T-helper 1 cell (primary cell): Measurements from ENCODE around the gene MYL6B.
A peak's percentile ranks its signal among the peaks of the same experiment; 100 is the strongest.

ENCODE experiments used
- DNase-seq, 5 donors: peaks; one replicate each; pipeline ENCODE4 v3.0.0-alpha.2; 2012 to 2020

The MYL6B gene

DNA sequence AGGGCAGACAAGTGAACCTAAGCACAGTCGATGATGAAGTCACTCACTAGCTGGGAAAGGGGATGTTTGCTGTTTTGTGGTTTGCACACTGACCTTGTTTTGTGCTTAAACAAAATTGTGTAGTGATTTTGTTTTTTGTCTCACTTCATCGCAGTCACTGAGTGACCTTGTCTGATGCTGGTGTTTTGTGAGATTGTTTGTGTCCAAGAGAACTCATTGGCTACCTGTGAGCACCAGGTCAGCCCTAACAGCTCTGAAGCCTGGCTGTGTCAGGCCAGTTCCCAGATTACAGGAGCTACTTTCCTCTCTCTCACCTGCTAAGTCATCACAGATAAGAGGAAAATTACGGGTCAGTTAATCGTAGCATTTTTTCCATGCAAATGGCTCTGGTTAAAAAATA, 28.3 kb upstream of the MYL6B start:
- no peak for DNase-seq

DNA sequence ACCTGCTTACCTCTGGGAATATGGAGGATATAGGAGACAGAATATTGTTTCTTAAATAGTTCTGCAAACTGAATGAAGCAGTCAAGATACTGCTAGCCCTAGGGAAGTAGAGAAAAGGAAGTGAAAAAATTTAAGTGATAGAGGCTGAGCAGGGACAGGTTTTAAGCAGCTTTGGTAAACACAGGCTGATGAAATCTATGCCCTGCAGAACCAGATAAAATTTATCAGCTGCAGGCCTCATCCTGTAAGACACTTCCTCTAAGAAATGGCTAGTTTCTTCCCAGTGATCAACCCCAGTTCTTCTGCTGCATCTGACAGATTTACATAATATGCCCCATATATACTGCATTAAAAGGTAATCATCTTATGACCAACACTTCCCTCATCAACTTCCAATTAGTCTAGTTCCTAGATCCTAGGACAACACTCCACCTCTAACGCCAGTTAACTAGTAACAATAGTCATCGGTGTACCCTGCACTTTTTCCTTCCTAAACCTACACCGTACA, 25.6 kb upstream of the MYL6B start:
- DNase-seq = peak in 1 of 5 donors; percentile 53

DNA sequence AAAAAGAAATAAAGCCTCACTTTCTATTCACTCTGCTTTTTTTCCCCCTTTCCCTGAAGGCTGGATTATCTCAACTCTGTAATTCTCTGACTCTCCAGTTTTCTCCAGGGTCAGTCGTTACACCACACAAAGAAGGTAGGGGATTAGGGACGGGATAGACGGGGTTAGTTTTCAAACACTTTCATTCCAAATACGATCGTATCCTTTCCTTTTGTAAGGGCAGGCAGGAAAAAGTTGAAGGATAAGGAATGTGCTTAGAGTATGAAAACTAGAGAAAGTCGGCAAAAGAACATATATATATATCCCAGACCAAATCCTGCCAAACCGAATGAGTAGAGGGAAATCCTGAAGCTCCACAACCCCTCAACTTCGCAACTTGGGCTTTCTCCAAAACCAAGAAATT, 24.9 kb upstream of the MYL6B start:
- DNase-seq = no peak

DNA sequence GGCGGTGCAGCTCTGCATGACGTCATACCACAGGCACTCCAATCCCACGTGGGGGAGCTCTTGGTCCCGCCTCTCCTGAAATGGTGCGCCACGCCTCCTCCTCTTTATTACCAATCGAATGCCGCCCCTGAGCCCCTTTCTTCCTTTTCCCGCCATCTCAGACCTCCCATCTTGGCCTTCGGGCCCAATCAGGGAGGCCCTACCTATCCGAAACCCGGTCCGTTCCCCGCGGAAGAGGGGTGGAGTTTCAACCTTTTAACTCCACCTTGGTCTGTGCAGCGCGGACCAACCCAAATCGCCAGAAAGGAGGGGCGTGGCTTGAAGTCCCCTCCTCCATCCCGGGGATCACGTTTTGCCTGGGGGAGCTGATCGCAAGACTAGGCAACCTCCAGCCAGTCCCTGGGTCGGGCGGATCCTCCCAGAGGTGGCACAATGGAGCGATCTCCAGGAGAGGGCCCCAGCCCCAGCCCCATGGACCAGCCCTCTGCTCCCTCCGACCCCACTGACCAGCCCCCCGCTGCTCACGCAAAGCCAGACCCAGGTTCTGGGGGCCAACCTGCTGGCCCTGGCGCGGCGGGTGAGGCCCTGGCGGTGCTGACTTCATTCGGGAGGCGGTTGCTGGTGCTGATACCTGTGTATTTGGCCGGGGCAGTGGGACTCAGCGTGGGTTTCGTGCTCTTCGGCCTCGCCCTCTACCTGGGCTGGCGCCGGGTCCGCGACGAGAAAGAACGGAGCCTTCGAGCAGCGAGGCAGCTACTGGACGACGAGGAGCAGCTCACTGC, 24.3 kb upstream of the MYL6B start, which contains the start of gene ESYT1:
ESYT1 (plus strand) TSS at position 380 of the 782 bp plus-strand sequence; CDS start at position 433, 53 bp downstream.
- DNase-seq = peak; percentile 94 to 100 (median 97)

DNA sequence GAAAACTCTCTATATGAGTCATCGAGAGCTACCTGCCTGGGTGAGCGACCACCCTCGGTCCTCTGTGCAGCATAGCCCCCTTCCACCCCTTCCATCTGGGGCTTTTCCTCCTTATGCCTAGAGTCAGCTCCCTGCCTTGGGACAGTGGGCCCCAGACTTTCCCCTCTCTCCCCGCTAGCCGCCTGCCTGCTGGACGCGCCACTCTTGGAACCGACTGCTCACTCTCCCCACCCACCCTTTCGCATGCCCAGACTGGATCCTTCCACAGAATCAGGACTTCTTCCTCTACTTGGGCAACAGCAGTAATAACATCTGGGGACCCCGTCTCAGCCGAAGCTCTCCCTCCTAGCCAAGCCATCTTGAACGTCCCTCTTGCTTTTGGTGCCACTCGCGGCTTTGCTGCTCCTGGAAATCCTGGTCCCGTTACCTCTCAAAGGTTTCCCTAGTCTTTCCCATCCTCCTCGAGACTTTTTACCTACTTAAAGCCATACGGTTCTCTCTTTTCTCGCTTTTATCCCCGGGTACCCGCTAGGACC, 23.6 kb upstream of the MYL6B start:
- peak in 1 of 5 donors; percentile 21 for DNase-seq

DNA sequence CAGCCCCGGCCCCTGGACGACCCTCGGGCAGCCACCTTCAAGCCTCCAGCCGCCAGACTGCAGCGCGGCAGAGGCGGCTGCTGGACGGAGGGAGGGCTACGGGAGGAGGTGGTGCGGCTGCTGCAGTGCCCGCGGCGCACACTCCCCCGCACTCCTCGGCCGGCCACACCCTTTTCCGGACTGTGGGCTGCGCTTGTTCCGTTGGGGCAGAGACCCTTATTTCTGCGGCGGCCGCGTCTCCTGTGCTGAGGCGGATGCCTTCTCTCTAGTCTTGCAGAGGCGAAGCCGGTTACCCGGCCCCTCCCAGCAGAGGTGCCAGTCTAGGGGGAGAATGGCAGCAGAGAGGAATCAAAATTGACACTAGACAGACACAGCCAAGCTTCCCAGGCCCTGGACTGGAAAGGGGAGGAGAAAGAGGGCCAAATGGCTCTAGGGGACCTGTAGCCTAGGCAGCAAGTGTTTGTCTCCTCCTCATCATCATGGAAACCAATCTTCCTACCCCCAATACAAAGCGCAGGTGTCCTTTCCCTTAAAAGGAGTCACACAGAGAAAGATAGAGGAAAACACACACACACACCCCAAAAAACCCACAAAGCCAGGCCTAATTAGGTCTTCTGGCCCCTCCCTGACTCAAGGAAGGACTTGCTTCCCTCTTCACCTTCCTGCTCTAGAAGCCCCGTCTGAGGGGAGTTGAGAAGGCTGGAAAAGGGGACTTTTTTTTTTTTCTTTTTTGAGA, 23.0 kb upstream of the MYL6B start:
- DNase-seq = peak; percentile 54 to 88 (median 59)

DNA sequence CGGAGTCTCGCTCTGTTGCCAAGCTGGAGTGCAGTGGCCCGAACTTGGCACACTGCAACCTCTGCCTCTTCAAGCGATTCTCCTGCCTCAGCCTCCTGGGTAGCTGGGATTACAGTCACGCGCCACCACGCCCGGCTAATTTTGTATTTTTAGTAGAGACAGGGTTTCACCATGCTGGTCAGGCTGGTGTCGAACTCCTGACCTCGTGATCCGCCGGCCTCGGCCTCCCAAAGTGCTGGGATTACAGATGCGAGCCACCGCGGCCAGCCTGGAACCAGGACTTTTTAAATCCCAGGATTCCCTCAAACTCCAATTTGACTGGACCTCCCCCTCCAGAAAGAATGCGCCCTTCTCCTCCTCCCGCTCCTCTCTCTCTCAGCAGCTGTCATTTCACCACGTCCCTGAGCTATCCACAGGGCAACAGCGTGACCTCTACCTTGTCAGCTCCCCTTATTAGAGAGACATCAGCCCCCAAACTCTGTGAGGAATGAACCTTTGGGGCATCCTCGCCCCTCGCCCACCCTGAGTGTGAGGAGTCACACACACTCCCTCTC, 22.4 kb upstream of the MYL6B start:
- no peak for DNase-seq

DNA sequence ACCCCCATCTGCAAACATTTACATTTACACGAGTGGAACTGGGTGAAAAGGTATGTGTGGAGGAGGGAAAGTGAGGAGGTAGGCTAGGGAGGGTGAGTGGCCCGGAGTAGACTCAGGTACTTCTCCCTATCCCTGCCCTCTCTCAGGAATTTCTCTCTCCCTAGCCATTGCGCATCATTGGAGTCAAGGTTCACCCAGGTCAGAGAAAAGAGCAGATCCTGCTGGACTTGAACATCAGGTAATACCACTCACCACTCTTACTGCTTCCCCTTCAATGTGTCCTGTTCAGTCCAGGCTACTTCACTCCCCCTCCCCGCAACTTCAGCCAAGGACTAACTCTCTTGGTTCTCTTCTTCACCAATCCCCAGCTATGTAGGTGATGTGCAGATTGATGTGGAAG, 21.5 kb upstream of the MYL6B start:
- DNase-seq = no peak

DNA sequence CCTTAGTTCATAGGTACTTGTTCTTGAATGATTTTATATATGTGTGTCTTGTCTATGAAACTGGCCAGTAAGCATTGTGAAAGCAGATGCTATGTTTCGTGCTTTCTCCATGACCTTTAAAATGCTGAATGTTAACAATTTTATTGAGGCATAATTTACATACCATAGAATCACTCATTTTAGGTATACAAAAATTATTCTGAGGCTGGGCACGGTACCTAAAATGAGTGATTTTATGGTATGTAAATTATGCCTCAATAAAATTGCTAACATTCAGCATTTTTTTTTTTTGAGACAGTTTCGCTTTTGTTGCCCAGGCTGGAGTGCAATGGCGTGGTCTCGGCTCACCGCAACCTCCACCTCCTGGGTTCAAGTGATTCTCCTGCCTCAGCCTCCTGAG, 17.5 kb upstream of the MYL6B start:
- no peak for DNase-seq

DNA sequence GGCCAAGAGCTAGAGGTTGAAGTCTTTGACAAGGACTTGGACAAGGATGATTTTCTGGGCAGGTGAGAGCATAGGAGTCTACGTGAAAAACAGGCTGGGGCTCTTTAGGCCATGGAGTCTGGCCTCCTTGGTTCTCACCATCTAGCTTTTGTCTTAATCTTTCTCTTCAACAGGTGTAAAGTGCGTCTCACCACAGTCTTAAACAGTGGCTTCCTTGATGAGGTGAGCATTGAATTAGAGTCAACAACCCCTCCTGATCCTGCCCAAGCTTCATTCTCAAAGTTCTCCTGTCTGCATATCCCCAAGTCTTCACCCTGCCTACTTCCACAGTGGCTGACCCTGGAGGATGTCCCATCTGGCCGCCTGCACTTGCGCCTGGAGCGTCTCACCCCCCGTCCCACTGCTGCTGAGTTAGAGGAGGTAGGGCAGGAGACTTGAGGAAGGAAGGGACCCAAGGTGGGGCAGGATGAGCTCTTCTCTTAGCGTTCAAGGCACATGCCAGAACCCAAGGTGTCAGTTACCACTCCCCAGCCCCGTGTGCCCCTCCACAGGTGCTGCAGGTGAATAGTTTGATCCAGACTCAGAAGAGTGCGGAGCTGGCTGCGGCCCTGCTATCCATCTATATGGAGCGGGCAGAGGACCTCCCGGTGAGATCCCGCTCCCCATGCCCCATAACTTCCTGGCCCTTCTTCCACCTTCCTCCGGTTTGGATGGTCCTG, 14.4 kb upstream of the MYL6B start:
- DNase-seq = no peak

DNA sequence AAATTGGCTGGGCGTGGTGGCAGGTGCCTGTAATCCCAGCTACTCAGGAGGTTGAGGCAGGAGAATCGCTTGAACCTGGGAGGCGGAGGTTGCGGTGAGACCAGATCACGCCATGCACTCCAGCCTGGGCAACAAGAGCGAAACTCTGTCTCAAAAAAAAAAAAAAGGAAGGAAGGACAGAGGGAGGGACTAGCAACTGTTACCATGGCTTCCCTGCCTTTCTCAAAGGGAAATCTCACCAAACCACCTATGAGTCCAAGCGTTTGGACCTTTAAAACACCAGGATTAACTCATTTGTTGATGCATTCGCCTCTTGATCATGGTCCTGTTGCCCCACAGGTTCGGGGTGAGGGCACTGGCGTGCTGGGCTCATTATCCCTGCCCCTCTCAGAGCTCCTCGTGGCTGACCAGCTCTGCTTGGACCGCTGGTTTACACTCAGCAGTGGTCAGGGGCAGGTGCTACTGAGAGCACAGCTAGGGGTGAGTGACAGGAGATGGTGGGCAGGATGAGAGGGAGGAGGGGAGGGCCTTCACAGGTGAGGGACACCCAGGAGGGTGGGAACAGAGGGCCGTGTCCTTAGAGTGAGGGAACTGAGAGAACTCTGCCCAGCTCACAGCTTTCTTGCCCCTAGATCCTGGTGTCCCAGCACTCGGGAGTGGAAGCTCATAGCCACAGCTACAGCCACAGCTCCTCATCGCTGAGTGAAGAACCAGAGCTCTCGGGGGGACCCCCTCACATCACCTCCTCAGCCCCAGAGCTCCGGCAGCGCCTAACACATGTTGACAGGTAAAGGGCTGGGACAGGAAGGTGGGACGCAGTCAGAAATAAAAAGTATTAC, 10.2 kb upstream of the MYL6B start:
- no peak for DNase-seq

DNA sequence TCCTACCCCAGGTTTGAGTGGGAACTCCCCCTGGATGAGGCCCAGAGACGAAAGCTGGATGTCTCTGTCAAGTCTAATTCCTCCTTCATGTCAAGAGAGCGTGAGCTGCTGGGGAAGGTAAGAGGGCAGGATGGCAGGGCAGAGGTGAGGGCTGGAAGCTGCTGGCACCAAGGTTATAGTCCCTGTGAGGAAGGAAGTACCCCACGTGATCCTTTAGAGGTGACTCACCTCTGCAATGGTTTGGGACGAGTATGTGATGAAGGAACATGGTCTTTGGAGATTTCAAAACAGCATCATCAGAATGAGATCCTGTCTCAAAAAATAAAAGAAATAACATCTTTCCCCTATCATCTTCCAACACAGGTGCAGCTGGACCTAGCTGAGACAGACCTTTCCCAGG, 9.2 kb upstream of the MYL6B start:
- no peak for DNase-seq

DNA sequence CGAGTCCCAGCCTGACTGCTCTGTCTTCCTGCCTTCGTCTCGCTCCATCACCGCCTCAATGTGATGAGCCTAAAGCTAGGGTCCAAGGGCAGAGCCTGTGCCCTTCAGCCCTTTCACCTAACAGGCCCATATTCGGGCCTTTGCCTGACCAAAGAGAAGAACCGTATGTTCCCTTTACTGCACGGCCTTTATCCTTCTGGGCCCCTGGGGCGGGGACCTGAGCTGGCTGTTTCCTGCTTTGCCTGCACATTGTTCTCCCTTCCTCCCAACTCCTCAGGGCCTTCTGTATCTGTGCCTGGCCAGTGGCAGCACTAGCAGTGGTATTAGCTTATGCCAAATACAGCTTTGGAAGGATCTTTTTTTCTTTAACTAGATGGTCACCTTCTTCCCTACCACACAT, 8.5 kb upstream of the MYL6B start:
- no peak for DNase-seq

DNA sequence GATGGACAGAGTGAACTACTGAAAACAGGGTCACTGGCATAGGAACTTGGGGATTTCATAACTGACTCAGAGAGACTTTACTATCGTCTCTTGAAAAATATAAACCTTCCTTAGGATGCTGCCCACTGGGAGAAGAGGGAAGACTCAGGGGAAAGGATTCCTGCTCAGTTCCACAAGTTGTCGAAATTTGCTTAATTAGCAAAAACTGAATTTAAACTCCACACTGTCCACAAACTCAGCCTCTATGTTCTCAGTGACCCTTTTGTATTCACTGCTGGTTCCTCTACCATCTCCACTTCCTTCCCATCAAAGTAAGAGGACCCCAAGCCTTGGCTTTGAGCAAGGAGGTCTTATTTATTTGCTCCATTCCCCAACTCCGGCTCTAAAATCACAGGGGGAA, 7.2 kb upstream of the MYL6B start:
- DNase-seq = no peak

DNA sequence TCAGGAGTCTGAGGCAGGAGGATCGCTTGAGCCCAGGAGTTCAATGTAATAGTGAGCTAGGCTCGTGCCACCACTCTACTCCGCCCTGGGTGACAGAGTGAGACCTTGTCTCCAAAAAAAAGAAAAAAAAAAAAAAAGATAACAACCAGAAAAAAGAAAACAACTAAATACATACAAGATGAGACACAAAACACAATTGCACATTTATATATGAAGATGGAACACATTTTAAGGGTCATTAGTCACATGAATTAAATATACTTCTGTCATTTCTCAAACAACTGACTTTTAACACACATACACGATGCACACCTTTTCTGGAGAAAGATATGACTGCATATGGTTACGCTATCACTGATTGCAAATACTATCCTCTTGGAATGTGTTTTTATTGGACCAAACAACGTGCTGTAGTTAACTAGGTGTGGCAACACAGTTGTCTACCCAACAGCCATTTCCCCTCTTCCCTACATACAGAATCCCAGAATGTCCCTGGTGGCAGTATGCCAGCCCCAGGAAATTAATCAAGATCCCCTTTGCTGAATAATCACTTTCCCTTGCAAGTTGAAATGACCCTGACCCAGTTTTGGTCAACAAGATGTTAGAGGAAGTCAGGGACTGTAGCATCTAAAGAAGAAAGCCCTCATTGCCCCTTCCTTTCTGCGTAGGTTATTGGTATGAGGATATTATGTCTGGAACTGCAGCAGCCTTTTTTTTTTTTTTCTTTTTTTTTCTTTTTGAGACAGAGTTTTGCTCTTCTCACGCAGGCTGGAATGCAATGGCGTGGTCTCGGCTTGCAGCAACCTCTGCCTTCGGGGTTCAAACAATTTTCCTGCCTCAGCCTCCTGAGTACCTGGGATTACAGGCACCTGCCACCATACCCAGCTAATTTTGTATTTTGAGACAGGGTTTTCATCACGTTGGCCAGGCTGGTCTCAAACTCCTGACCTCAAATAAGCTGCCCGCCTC, 5.6 kb upstream of the MYL6B start:
- DNase-seq = no peak

DNA sequence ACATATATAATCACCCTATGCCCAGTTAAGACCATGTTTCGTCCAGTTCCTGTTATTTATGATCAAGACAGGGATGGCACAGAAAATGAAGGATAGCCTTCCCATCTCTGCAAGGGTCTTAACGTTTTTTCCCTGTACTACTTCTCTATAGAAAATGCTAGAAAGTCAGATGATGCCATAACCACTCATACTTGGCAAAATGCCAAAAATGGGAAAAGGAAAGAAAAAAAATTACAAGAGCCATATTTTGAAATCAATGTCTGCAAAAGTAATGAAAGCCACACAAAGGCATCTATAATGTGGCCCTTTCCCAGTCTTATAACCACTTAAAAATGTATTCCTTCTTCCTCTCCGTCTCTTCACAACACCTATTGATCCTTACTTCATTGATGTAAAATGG, 1.8 kb upstream of the MYL6B start:
- no peak for DNase-seq

DNA sequence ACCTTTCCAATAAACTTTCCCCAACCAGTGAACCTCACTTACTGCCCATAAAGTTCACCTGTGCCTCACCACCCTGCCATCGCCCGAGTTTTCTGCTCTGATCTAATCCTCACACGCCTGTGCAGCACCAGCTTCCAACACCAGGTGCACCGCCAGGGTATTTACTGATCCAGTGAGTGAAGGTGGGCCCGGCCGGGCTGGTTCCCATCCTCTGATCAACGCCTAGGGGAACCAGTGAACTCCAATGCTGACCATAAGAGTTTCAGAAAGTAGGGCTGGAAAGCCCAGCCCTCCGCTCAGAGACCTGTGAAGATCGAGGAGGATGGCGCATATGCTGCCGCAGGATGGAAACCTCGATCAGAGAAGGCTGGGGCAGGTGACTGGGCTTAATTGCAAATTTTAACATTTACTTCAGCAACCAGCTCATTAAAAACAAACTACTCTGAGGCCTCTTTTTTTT, 685 bp upstream of the MYL6B start:
- DNase-seq = peak; percentile 33 to 73 (median 49)

DNA sequence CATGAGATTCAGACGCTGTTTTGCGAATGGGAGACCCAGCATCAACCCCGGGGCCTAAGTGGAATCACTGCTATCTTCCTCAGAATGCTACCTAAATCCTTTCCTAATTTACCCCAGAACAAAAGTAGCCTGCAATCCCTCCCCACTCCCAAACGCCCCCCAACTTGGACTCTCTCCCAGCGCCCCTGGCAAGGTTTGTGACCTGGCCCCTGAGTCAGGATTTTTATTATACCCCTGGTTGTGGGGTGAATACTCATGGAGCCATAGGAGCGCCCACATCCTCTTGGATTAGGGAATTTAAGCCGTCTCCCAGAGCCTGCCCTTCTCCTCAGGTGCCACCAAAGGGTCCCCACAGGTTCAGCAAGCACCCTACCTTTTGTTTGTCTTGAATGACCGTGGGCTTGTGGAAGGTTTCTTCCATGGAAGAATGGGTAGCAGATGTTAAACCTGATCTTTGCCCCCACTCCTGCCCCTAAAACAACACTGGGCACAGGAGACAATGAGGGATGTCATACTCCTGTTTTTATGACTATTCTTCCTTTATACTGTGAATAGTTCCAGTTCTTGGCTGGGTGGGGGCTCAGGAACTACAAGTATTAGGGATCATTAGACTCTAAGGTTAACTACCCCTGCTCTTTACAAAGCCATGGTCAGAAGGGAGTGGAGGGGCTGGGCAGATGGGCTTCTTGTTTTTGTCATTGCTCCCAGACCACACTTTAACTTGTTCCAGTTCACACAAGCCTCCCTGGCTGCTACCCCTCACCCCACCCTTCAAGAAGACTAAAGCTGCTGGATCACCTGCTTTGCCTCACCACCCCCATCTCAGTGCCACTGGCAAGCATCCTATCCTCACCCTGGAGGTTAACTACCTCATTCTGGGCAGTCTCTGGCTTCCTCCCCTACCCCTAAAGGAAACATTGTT, 630 bp downstream of the MYL6B start:
- no peak for DNase-seq

DNA sequence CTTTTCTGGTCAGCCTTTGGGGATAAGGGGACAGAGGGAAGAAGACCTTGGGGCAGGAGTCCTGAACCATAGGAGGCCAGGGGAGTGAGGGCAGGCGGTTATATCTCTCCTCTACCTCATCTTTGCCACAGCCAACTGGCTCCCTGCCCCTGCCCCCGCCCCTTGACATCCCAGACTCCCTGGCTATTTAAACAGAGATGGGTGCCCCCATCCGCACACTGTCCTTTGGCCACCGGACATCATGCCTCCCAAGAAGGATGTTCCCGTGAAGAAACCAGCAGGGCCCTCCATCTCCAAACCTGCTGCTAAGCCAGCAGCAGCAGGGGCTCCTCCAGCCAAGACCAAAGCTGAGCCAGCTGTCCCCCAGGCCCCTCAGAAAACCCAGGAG, 1.3 kb downstream of the MYL6B start:
- DNase-seq = no peak
